Stimulated activated memory B cell treated with anti-CD40 and anti-IgM and Interleukin-4, amounts not matched to agents 10 μg/mL and 1 μg/mL and 100 μg/mL, for 72 hours (primary cell): Measurements from ENCODE around the gene TNS3.

Source experiments
- ATAC-seq: fragments of 150-1000 bp; cut with Tn5 transposase; 2 replicates; pipeline ENCODE4 v1.10.0; 2021
- H3K27ac Mint-ChIP-seq: one replicate; pipeline ENCODE4 v1.8.0; 2022; ENCODE audit warnings: mild to moderate bottlenecking, mixed read lengths
- H3K27me3 Mint-ChIP-seq: one replicate; pipeline ENCODE4 v1.8.0; 2022; ENCODE audit warnings: mixed read lengths
- H3K36me3 Mint-ChIP-seq: one replicate; pipeline ENCODE4 v1.8.0; 2022; ENCODE audit warnings: mixed read lengths
- H3K4me1 Mint-ChIP-seq: one replicate; pipeline ENCODE4 v1.8.0; 2022; ENCODE audit warnings: mixed read lengths
- H3K4me3 Mint-ChIP-seq: one replicate; pipeline ENCODE4 v1.8.0; 2022; ENCODE audit warnings: mild to moderate bottlenecking, moderate library complexity, mixed read lengths
- H3K9me3 Mint-ChIP-seq: one replicate; pipeline ENCODE4 v1.8.0; 2022; ENCODE audit warnings: mixed read lengths

TNS3 gene

GRCh38 chr7:47509571-47509970, 72.3 kb downstream of the TNS3 start:
- Mint-ChIP-seq H3K9me3 (no peaks in the 10 kb centered on the region), H3K27ac (no peak overlapping the region), H3K27me3 (no peaks in the 10 kb centered on the region), H3K36me3 (peaks cover 13% of the 10 kb centered on the region), H3K4me1 (no peaks in the 10 kb centered on the region), H3K4me3 (no peak overlapping the region)
- no peak for ATAC-seq

DNA sequence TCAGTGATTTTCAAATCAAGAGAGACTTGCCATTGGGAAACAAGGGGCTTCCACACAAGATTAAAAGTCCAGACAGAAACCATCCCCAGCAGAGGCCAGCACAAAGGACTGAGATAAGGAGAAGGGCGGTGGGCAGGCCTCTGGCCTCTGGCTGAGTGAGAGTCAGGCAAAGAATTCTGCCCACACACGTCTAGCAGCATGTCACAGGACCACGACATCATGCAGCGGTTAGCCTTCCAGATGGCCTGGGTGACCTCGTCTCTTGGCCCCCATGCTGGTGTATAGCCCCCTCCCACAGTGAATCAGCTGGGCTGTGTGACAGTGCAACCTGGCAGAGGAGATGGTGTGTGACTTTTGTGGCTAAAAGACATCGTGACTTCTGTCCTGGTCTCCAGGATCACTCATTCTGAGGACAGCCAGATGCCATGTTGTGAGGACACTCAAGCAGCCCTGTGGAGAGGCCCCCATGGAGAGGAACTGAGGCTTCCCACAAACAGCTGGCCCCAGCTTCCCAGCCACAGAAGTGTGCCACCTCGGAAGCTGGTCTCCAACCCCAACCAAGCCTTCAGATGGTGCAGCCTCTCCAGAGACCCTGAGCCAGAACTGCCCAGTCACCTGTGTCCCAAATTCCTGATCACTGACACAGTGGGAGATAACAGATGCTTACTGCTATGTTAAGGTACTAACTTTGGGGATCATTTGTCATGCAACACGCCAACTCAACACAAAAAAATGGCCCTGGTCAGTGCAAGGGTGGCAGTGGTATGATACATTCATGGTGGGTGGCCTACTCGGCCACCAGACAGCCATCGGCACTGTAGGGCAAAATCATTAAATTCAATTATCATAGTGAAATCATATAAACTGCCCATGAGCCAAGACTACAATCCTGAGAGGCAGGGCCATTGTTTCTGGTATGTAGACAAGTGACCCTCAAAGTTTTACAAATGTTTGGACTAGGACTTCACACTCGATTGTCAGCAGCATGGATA, 73.2 kb downstream of the TNS3 start:
- no peak for ATAC-seq
- no peaks in the 10 kb centered on the region for H3K27me3 Mint-ChIP-seq
- no peak overlapping the region for H3K27ac Mint-ChIP-seq
- no peaks in the 10 kb centered on the region for H3K9me3 Mint-ChIP-seq
- H3K4me1 Mint-ChIP-seq, result no peaks in the 10 kb centered on the region
- H3K36me3 Mint-ChIP-seq, result peaks cover 13% of the 10 kb centered on the region
- H3K4me3 Mint-ChIP-seq, result no peak overlapping the region

DNA sequence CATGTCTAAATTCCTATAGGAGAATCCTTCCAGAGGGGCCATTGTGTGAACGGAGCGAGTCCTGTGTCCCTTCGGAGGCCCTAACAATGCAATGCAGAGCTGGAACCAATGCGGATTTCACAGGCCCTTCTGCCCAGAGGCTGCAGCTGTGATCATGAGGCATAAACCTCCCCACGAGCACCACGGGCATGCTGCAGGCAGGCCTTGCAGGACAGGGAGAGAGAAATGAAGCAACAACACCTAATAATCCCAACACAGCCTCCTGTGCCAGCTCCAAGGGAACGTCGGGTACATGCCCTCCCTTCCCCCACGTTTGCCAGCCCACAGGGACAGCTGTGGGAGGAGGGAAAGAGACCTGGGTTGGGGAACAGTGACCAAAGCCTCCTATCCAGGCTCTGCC, 74.4 kb downstream of the TNS3 start:
- Mint-ChIP-seq H3K36me3 (peaks cover 13% of the 10 kb centered on the region), H3K4me3 (no peak overlapping the region), H3K27me3 (no peaks in the 10 kb centered on the region), H3K27ac (no peak overlapping the region), H3K4me1 (peaks cover 9% of the 10 kb centered on the region), H3K9me3 (no peaks in the 10 kb centered on the region)
- ATAC-seq, result no peak

- Mint-ChIP-seq H3K27ac (no peak overlapping the region), H3K4me3 (no peak overlapping the region), H3K4me1 (peaks cover 14% of the 10 kb centered on the region), H3K36me3 (peaks cover 13% of the 10 kb centered on the region), H3K27me3 (no peaks in the 10 kb centered on the region), H3K9me3 (no peaks in the 10 kb centered on the region)
- no peak for ATAC-seq
These were observed 75.2 kb downstream of the TNS3 start for GRCh38 chr7:47506382-47507339.

DNA sequence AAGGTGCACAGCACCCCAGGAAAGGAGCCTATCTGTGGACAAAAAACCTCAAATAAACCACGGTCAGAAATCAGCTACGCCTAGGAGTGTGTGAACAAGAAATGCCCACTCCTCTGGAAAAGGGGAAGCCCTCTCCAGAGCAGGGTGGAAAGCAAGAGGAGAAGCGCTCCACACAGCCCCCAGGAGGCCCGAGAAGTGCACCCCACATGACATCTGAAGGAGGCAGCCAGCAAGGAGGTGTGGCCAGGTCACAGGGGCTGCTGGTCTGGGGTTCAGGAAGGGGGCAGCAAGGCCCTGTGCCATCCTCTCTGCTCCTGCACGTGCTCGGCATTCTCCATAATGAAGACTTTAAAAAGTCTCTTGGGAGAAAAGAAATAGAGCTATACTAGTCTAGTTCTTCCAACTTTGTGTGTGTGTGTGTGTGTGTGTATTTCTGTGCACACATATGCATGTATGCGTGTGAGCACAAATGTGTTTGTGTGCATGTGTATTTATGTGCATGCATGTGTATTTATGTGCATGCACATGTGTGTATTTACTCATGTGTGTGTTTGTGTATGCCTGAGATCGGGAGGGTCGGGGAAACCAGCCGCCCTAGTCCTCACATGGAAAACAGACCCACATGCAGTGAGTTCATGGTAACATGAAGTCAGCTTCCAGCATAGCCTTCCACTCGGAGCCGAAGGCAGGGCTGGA, 76.5 kb downstream of the TNS3 start:
- peak overlapping the region; percentile 31 for H3K27ac Mint-ChIP-seq
- H3K4me3 Mint-ChIP-seq, result no peak overlapping the region
- H3K27me3 Mint-ChIP-seq, result no peaks in the 10 kb centered on the region
- no peak for ATAC-seq
- no peaks in the 10 kb centered on the region for H3K9me3 Mint-ChIP-seq
- H3K36me3 Mint-ChIP-seq, result peaks cover 13% of the 10 kb centered on the region
- peaks cover 25% of the 10 kb centered on the region for H3K4me1 Mint-ChIP-seq

GRCh38 chr7:47504551-47505311, 77.2 kb downstream of the TNS3 start:
- no peak for ATAC-seq
- no peaks in the 10 kb centered on the region for H3K9me3 Mint-ChIP-seq
- H3K27me3 Mint-ChIP-seq, result no peaks in the 10 kb centered on the region
- peak overlapping the region; percentile 31 for H3K27ac Mint-ChIP-seq
- peaks cover 11% of the 10 kb centered on the region for H3K36me3 Mint-ChIP-seq
- peaks cover 31% of the 10 kb centered on the region for H3K4me1 Mint-ChIP-seq
- no peak overlapping the region for H3K4me3 Mint-ChIP-seq

GRCh38 chr7:47503281-47503680, 78.6 kb downstream of the TNS3 start:
- peak overlapping the region; percentile 58 for H3K27ac Mint-ChIP-seq
- H3K4me1 Mint-ChIP-seq, result peaks cover 42% of the 10 kb centered on the region

DNA sequence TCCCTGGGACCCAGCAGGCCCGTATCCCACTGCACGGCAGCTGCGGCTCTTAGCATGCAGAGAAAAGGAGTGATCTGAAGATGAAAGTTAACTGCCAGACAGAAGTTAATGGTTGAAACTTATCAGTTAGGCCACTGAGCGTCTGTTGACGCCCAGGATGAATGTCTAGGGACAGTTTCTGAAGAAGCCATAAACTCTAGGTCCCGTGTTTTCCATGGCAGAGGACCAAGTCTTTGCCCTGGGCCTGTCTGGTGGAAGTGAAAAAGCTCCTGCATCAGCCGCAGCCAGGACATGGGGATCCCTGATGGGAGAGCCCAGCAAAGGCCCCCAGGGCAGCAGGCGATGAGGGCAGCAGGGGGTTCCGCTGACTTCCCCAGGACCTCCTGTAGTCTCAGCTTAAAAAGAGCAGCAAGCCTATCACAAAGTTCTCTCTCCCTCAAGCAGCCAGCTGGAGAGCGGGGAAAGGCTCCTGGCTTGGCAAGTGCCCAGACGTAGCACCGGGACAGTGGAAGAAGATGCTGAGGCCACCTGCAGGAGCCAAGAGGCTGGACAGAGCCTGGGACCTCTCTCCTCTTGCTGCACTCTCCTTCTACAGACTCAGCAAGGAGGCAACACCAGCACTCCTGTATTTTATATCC, 79.6 kb downstream of the TNS3 start:
- Mint-ChIP-seq H3K36me3 (no peaks in the 10 kb centered on the region), H3K27ac (peak overlapping the region; percentile 58), H3K4me3 (no peak overlapping the region), H3K4me1 (peaks cover 51% of the 10 kb centered on the region), H3K27me3 (no peaks in the 10 kb centered on the region), H3K9me3 (no peaks in the 10 kb centered on the region)
- ATAC-seq, result no peak

More at GRCh38 chr7:47503281-47503680, 78.6 kb downstream of the TNS3 start:
- Mint-ChIP-seq H3K4me3 (no peak overlapping the region), H3K36me3 (no peaks in the 10 kb centered on the region), H3K9me3 (no peaks in the 10 kb centered on the region), H3K27me3 (no peaks in the 10 kb centered on the region)
- no peak for ATAC-seq

DNA sequence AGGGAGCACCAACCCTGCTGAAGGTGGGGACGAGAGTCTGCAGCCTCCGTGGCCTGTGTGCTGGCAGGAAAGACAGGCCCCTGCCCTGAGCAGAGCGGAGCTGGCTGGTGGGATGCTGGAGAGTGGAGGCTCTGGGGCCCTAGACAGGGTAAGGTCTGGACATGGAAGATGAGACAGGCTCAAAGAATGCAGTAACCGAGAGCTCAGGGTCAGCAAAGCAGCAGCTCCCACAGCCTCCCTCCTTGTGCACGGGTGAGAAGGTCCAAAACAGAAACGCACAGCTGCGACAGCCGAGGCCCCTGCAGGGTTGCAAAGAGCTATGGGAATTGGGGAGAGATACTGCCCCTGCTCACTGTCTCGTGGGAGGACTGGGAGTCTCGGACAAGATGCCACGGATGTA, 80.5 kb downstream of the TNS3 start:
- H3K4me1 Mint-ChIP-seq, result peaks cover 61% of the 10 kb centered on the region
- ATAC-seq, result no peak
- no peaks in the 10 kb centered on the region for H3K27me3 Mint-ChIP-seq
- no peaks in the 10 kb centered on the region for H3K36me3 Mint-ChIP-seq
- H3K4me3 Mint-ChIP-seq, result no peak overlapping the region
- peak overlapping the region; percentile 58 for H3K27ac Mint-ChIP-seq
- no peaks in the 10 kb centered on the region for H3K9me3 Mint-ChIP-seq

DNA sequence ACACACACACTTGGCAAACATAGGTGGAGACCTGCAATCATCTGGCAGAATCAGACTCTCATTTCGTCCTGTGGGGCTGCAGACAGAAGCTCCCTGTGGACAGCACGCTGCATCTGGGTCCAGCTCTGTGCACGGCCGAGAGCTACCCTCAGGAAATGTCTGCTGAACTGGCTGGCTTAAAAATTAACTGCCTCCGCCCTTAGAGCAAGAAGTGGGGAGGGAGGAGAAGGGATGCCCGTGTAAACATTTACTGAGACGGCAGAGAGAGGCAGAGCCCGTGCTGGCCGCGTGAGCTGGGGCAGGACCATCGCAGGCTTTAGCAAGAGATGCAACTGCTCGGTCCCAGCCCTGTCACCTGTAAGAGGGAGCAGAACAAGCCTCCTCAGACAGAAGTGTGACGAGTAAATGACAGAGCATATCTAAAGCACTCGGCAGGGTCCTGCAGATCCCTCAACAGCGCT, 81.8 kb downstream of the TNS3 start:
- H3K27me3 Mint-ChIP-seq, result no peaks in the 10 kb centered on the region
- peaks cover 73% of the 10 kb centered on the region for H3K4me1 Mint-ChIP-seq
- peak overlapping the region; percentile 58 for H3K27ac Mint-ChIP-seq
- no peak for ATAC-seq
- H3K36me3 Mint-ChIP-seq, result no peaks in the 10 kb centered on the region
- no peak overlapping the region for H3K4me3 Mint-ChIP-seq
- no peaks in the 10 kb centered on the region for H3K9me3 Mint-ChIP-seq

DNA sequence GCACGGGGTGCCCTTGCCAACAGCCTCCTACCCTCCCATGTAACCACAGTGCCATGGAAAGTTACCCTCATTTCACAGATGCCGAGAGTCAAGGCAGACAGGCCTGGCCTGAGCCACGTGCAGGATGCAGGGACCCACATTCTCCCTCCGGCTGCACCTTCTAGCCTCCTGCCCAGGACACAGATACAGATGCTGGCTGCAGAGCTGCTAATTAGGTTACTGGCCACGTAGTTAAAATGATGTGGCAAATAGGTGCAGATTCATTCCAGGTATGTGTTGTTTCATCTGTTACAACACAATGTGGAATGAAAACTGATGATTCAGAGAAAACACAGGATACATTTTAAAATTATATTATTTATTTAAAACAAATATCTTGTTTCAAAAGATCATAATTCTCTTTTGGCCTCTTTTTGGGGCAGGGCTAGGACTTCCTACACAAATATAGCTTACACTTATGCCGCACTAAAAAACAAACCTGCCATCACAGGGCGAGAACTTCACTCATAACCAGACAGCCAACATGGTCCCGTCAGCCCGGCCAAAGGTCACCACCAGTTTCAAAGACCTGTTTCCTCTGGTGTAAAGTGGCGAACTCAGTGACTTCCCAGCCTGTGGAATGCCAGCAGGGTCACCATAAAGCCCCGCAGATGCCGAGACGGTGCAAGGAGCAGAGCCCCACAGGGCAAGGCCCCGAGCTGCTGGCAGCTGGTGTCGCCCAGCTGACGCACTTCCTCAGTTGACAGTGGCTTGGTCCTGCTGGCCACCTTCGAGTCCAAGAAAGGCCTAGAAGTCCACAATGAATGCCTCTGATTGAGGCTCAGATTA, 83.5 kb downstream of the TNS3 start:
- Mint-ChIP-seq H3K4me3 (no peak overlapping the region), H3K27ac (peak overlapping the region; percentile 76), H3K36me3 (no peaks in the 10 kb centered on the region), H3K27me3 (no peaks in the 10 kb centered on the region), H3K4me1 (peaks cover 87% of the 10 kb centered on the region), H3K9me3 (no peaks in the 10 kb centered on the region)
- no peak for ATAC-seq

GRCh38 chr7:47497367-47498096, 84.4 kb downstream of the TNS3 start:
- Mint-ChIP-seq H3K9me3 (no peaks in the 10 kb centered on the region), H3K4me1 (peaks cover 84% of the 10 kb centered on the region), H3K36me3 (no peaks in the 10 kb centered on the region), H3K27ac (peak overlapping the region; percentile 76), H3K4me3 (peak overlapping the region; percentile 63), H3K27me3 (no peaks in the 10 kb centered on the region)
- peak; percentile 93 for ATAC-seq

DNA sequence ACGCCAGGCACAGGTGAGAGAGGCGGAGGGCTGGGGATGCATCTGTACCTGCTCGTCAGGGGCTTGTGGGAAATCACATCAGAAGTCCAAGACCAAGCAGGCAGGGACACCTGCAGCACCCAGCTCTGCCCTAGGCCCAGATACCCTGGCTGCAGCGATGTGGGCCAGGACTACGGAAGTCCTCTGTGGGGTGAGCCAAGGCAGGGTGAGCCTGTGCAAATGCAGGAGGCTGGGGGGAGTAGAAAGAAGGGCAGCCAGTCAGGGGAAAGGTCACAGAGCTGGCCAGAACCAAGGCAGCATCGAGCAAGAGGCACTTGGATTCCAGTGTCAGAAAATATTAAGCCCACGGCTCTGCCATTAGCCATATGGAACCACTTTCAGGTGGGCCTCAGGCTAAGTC, 85.2 kb downstream of the TNS3 start:
- no peaks in the 10 kb centered on the region for H3K9me3 Mint-ChIP-seq
- H3K36me3 Mint-ChIP-seq, result no peaks in the 10 kb centered on the region
- H3K27ac Mint-ChIP-seq, result peak overlapping the region; percentile 76
- H3K4me3 Mint-ChIP-seq, result peak overlapping the region; percentile 39
- H3K4me1 Mint-ChIP-seq, result peaks cover 84% of the 10 kb centered on the region
- no peak for ATAC-seq
- no peaks in the 10 kb centered on the region for H3K27me3 Mint-ChIP-seq
